ENCODE data around the gene LRP1B.

DNA sequence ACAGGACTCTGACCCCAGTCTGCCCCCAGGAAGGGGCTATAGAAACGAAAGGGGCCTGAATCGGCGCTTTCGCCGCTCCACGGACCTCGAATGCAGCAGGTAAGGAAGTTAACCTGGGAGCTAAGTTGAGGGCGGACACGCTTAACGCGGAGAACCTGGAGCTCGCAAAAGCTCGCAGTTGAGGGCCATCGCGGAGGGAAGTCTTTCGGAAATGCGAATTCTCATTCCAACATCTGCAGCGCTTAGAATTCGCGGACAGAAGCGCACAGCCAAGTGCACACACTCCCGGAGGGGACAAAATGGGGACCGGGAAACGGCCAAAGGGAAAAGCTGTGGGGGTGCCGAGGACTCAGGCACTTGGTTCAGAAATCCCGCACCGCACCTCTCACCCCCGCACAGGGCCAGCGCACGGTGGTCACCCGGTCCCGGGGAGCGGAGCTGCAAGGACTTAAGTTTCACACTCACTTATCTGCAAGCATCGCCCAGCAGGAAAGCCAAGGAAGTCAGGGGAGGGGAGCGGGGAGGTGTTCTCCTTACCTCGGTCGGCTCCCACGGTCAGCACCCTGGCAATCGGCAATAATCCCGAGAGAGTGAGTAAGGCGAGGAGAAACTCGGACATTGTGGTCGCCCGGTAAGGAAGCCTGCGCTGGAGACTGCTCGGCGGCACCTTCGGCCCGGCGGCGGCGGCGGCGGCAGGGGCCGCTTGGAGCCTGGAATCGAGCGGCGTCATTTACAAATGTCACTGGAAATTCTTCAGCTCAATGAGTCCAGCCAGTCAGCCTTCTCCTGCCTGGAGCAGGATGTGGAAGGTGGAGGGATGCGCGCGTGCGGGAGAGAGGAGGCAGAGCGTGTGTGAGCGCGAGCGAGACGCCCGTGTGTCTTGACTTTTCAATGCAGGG, 456 bp downstream of the LRP1B start:
- TF ChIP-seq, protein P1, sequence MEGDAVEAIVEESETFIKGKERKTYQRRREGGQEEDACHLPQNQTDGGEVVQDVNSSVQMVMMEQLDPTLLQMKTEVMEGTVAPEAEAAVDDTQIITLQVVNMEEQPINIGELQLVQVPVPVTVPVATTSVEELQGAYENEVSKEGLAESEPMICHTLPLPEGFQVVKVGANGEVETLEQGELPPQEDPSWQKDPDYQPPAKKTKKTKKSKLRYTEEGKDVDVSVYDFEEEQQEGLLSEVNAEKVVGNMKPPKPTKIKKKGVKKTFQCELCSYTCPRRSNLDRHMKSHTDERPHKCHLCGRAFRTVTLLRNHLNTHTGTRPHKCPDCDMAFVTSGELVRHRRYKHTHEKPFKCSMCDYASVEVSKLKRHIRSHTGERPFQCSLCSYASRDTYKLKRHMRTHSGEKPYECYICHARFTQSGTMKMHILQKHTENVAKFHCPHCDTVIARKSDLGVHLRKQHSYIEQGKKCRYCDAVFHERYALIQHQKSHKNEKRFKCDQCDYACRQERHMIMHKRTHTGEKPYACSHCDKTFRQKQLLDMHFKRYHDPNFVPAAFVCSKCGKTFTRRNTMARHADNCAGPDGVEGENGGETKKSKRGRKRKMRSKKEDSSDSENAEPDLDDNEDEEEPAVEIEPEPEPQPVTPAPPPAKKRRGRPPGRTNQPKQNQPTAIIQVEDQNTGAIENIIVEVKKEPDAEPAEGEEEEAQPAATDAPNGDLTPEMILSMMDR (IDR thresholded peaks at IDR 0.05): no peak
- no peak for TF ChIP-seq POLR2A (IDR thresholded peaks at IDR 0.05)

Measured in right lobe of liver (tissue), 4 donors.